Ramos (cell line): Measurements from ENCODE around the gene KCNIP1.

Experiments used
- in situ Hi-C: fragments of 300-500 bp; cut with MboI; formaldehyde crosslinking; loops from one replicate; pipeline ENCODE4 v1.14.3; 2022; ENCODE audit warnings: low sequenced_read_pairs; ENCODE audit not compliant: unreplicated experiment

KCNIP1 gene

DNA sequence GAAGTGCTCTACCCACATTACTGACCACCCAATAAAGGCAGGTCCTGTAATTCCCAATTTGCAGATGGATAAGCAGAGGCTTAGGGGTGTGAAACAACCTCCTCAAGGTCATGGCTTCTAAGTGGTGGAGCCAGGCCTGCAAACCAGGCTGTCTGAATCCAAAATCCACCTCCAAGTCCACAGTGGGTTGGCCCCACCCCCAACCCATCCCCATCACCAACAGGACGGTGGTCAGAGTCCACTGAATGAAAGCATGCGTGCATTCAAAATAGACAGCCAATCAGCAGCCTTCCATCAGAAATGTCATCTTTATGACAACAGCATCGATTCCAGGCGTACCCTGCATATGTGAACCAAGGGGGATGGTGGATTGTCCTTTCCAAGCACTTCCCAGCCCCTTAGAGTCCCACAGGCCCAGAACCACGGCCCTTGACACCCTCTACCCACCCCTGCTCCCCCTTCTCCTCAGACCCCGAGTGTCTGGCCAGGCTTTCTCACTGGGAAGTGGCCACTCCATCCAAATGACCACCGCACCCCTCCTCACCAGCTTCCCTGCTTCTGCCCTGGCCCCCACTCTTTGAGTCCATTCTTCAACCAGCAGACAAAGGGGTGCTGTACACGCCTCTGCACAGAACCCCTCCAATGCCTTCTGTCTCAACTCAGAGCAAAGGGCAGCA is 133.1 kb downstream of the KCNIP1 start:
- in situ Hi-C loops: no loop called here

DNA sequence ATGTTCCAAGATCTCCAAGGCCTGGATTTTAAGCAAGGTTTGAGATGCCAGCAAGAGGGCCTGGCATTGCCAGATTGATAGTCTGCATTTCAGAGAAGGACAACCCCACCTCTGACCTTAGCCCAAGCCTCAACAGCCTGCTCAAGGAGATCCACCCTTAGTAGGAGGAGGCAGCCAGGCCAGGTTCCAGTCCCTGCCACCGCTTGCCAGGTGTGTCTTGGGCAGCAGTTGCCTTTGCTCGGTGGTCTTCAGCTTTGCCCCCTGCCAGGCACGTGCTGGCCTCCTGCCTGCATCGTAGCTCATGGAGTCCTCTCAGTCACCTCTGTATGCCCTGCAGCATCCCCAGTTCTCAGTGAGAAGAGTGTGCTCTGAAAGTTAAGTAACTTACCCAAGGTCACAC is 134.2 kb downstream of the KCNIP1 start:
- in situ Hi-C loops: no loop called here

DNA sequence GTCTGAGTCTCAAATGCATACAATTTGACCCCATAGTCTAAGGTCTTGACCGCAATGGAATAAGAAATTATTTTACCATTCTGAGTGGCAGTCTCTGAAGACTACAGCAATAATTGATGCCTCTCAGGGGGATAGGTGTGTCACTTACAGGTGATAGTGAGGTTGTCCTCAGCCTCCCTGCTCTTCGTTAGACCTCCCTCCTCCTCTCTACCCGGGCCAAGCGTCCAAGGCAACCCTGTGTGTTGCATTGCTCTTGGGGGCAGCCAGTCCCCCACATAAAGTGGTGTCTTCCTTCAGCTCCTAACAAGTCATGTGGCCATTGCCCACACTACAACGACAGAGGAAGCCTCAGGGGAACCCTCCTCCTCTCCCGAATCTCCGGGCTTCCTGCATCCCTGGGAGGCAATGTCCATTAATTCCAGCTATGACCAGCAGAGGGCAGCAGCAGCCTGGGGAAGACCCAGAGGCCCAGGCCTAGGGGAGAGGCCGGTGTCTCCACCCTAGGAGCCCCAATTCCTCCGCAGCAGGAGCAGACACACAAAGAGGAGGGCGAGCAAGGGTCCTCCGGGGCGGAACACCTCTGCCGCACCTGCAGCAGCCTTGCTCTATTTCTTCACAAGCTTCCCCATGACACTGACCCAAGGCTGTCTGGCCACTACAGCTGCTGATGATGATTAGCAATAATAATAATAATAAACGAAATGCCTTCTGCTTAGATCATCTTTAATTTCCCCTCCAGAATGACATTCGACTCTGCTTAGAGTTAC is 134.8 kb downstream of the KCNIP1 start:
- in situ Hi-C loops: no loop called here

DNA sequence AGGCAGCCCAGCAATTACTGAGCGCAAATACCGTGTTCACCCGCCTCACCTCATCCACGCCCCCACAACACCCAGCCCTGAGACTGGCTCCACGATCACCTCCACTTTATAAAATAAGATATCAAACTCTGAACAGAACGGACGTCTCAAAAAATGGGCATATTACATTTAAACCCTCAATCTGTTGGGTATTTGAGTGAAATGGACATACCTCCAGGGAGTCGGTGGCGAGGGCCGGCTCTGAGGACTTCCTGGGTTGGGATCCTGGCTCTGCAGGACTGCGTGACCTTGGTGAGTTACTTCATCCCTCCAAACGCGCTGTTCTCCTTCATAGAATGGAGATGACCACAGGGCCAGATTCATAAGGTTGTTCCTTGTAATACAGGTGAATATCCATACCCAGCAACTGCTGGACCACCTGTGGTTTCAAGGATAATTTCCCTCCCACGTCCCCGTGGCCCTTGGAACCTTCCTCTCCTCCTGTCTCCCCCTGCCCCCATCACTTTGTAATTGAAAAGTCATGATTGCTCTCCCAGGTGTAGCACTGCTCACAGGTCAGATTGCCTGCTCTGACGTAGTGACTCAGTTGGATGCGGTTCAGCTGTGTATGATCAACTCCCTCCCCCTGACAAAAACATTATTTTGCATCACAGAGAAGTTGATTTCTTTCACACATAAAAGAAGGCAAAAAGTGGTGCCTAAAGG is 135.6 kb downstream of the KCNIP1 start:
- in situ Hi-C loops: no loop called here

DNA sequence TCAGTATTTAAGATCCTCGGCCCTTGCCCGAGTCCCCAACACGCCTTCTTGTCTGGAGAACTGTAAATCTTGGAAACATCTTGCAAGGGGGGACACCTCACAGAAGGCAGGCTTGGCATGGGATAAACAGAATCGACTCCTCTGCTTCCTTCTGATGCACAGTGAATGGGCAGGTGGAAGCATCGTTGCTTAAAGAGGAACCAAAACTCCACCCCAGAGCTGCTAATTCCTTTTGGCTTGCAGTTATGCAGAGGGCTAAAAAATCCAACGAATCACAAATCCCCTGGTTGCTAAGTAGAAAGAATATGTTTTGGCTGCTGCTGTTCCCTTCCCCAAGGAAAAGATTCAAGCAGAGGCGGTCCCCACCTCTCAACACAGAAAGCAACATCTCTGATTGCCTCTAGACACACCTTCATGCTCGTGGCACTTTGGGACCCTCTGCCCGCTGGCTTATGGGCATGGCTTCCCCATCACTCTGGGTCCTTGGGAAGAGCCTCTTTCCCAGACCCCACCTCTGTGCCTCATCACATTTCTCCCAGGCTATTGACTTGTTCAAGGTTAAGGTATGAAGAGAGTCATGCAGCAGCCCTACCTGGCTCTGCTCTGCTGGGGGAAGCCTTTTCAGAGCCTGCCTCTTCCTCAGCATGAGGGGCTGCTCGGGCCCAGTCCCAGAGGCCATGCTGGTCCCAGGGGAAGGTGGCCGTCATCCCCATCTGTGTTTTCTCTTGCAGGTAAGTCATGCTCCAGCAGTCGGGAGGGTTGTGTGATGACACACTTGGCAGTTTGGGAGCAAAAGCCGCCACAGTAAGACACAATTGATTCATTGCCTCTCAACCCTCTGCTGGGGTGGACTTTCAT is 137.1 kb downstream of the KCNIP1 start:
- in situ Hi-C loops: no loop called here

DNA sequence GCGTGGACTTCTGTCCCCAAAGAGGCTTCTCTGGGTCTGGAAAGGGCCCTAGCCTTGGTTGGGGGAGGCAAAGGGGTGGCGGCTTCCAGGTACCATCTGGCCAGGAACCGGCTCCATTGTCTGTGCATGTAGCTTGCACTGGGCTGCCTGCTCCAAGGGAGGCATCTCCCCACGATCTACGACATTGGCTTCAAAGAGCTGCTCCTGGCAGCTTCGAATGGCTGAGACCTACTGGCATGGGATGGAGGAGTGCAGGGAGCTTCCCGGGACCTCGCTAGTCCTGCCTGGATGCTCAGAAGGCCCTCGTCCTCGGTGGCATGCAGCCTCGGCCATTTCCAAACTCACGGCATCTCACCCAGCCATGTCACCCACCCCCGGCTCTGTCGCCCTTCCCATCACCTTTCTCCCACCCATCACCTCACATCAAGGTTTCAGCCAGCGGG is 137.8 kb downstream of the KCNIP1 start:
- in situ Hi-C loops: no loop called here

DNA sequence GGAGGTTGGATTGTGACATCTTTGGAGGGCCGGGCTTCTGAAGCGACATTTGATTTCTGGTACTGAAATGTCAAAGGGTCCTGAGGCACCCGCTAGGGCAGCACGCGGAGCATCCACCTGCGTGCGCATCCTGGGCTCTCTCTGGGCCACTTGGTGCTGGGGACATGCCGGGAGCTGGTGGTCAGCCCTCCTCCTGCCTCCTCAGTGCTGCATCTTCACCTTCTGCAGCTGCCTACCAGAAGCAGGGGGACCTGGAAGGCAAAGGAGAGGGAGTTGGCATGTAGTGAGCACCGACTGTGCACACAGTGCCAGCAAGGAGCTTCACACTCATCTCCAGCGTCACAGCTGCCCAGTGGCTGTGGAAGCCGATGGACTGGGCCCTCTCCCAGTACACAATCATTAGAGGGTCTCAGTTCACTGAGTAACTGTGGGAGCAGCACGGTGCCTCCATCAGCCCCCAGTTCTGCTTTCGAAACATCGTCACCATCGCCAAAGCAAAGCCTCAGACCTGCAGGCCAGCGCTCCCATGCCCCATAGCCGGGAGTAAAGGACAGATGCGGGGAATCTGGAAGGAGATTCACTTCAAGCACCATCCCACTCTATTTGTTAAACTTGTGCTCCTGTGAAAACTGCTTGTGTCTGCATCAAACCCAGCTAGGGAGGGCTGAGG is 138.4 kb downstream of the KCNIP1 start:
- in situ Hi-C loops: no loop called here

DNA sequence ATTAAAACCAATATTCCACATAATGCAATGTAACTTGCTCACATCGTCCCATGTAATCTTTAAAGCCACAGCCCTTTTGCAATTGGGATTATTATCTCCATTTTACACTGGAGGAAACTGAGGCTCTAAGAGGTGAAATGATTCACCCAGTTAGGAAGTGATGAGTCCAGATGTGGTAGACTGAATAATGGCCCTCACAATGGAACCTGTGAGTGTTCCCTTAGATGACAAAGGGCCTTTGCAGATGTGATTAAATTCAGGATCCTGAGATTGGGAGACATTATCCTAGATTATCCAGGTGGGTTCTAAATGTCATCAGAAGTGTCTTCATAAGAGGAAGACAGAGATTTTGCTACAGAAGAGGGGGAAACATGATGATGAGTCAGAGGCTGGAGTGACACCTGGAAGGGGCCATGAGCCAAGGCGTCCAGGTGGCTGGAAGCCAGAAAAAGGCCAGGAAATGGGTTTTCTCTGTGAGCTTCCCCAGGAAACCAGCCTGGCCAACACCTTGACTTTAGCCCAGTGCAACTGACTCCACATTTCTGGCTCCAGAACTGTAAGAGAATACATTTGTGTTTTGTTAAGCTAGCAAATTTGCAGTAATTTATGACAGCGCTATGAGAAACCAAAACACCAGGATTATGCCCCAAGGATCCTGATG is 139.1 kb downstream of the KCNIP1 start:
- in situ Hi-C loops: no loop called here

DNA sequence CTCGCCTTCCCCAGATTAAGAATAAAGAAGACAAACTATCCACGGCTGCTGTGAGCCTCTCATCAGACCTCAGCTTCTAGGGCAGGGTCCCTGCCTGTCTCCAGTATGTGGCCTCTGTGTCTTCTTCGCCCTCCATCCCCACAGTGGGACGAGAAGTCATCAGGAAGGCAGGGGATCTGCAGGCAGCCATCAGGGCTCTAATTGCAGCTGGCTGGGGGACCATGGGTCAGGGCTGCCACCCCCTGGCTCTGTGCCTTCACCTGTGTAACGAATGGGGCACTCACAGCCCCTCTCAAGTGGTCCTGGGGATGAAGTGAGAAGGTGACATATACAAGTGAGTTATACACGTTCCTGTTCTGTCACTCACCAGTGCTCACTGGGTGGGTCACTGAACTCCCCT is 139.8 kb downstream of the KCNIP1 start:
- in situ Hi-C loops: no loop called here

DNA sequence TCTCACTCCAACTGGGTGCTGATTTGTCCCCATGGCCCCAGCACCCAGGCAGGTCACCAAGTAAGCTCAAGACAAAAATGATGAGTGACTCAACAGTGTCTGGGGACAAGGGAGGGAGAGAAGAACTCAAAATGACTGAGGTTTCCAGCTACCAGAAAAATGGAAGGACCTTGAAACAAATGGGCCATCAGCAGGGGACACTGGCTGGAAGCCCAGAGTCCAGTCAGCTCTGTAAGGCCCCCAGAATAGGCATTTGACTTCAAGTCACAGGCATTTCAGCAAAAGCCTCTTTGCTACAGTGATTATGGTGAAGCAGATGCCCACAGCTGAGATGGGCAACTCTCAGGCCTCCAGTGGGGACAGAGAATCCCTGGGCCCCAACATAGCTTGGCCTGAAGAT is 140.7 kb downstream of the KCNIP1 start:
- in situ Hi-C loops: no loop called here

DNA sequence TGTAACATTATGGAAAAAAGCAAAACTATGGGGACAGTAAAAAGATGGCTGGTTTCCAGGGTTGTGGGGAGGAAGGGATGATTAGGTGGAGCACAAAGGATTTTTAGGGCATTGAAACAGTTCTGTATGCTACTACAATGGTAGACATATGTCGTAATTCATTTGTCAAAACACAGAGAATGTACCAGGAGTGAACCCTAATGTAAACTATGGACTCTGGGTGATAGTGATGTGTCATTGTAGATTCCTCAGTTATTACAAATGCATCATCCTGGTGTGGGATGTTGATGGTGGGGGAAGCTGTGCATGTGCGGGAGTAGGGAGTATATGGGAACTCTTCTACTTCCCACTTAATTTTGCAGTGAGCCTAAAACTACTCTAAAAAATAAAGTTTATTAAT is 144.7 kb downstream of the KCNIP1 start:
- in situ Hi-C loops: no loop called here

DNA sequence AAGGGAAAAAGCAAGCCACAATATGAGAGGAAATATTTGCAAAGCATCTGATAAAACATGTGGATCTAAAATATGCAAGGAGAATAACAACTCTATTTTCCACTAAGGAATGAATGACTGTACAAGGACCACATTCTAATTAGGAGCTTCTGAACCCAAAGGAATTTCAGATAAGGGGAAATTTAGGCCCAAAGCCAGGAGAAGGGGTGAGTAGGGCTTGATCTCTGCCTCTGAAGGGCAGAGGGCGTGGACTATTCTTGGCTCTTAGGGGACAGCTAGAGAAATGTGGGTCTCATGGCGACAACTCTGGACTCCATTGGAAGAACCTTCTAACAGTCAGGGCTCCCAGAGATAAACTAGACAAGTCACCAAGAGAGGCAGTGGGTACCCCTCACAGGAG is 147.0 kb downstream of the KCNIP1 start:
- in situ Hi-C loops: no loop called here

DNA sequence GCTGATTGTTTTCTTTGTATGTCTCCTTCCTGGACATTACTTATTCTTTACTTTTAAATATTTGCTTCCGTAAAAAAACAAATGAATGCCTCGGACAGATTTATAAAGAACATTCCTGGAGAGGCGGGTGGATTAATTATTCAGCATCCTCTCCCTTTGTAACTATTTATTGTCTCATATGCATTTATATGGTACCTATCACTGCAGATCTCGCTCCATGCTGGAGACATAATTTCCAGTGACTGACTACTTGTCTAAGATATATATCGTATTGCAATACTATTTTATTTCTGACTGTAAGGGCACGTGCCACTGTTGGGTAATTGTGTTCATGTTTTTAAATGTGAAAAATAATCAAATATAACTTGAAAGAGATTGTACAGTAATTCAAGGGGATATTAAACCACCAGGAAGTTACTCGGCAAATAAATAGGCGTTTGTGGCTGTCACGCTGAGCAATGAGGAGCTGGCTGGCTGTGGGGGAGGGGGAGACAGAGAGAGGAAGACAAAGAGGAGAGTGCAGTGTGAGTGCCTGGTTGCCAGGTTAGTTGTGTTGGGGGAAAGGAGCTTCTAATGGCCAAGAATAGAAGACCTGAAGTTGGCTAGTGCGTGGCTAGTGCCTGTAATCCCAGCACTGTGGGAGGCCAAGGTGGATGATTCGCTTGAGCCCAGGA is 147.9 kb downstream of the KCNIP1 start:
- in situ Hi-C loops: no loop called here

DNA sequence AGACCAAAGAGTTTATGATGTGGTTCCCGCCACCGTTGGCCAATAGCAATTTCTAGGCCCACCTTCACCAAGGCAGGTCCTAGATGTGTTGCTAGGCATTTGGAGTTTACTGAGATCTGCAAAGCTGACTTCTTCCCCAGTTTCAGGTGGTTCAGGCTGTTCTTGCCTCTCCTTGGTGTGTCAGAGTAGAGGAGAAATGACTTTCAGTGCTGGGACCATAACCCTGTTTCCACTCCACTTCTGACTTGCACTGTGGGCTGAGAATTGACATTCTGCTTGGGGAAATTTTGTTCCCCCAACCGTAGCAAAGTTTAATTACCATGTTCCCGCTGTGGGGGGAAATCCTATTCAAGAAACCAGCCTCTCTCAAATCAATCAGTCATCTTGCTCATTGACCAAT is 151.7 kb downstream of the KCNIP1 start:
- in situ Hi-C loops: no loop called here

DNA sequence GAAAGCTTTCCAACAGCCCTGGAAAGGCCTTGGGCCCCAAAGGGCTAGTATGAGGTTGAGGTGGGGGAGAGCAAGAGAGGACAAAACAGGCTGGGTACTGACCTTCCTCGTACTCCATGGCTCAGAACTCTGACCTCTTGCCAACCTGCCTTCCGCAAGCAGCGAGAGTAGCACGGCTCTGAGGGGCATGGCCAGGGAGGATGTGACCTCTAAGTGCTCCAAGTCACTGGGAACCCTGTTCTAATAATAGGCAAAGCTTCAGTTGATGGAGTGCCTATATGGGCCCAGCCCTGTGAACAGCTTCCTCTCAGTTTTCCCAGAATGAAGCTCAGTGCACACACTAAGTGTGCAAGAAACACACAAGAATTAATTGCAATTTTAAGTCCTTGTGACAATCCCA is 152.1 kb downstream of the KCNIP1 start:
- in situ Hi-C loops: no loop called here

DNA sequence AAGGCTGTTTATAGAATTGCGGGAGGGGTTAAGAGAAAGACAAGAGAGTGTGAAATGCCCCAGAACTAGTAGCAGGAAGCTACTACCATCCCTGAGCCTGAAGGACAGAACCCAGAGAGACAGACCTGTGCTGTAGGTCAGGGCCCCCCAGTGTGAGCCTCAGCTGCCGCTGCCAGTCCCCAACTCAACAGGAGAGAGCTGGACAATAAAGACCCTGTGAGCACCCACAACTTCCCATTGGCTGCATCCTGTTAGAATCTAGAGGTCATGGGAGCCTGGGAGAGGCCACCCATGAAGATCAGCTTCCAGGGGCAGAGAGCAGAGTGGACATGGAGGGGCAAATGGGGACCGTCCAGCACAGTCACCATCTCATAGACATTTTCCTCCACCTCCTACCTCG is 152.5 kb downstream of the KCNIP1 start:
- in situ Hi-C loops: no loop called here

DNA sequence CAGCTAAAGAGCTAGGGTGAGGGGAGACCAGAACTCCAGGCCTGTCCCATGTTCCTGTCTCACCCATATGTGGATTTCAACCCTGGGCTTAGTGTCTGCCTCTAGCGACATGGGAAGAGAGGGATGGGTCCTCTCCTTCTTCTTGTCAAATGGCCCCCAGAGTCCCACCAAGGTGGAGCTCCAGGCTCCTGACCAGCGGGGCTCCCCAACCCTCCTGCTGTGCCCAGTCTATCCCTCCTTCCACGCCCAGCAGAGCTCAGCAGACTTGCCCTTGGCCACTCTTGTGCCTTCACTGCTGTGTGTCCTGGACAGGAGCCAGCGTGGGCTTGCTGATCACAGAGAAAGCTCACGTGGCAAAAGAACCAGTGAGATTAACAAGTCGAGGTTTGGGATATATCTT is 156.7 kb downstream of the KCNIP1 start:
- in situ Hi-C loops: no loop called here

DNA sequence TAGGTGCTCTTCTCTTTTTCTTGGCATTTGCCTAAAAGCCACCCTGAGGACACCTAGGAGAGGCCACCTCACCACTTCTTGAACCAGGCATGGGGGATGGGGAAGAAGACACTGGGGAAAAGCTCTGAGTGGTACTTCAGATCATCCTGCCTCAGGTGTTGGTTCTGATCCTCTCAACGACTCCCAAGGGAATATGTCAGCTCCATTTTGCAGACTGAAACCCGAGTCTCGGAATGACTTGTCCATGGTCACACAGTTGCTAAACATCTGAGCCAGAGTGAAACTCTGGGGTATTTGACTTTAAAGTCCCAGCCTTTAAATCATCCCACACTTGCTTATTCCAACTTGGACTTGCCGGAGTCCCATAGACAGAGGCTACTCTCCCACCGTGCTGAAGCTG is 159.1 kb downstream of the KCNIP1 start:
- in situ Hi-C loops: no loop called here

DNA sequence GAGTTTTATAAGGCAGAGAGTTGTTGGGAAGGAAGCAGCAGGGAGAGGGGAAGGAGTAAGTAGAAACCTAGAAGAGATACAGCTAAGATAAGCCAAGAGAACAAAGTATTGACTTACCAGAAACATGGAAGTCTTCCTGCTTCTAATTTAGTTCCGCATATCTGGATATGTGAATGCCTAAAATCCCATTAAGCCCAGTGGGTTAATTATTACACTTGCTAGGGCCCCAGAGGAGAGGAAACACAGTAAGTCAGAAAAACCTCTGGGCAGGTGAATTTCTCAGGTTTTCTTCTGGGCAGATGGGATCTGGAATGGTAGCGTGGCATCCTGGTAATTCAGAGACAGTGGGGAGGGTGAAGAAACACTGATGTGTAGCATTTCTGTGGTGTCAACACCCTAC is 175.0 kb downstream of the KCNIP1 start:
- in situ Hi-C loops: no loop called here
